H9 (cell line): ENCODE data around the gene PKNOX2. TPM values are rescaled to one million over a fixed set of nuclear protein-coding genes. Genes with fewer than 3 reads are reported as not detected.
A peak's percentile ranks its signal among the peaks of the same experiment; 100 is the strongest.

Experiments
- DNase-seq: peaks from one replicate; pipeline ENCODE4 v3.0.0-alpha.2; 2017
- H2AFZ ChIP-seq: one replicate; pipeline ENCODE4 v1.6.1; 2013; ENCODE audit warnings: mild to moderate bottlenecking, low read length, control low read depth, moderate library complexity
- H2AK5ac ChIP-seq: 2 replicates; pipeline ENCODE4 v1.6.1; 2013; ENCODE audit warnings: low read length, control low read depth, mixed read lengths; ENCODE audit not compliant: insufficient read length
- H2BK120ac ChIP-seq: one replicate; pipeline ENCODE4 v1.6.1; 2013; ENCODE audit warnings: low read depth, mild to moderate bottlenecking, low read length, control low read depth, inconsistent platforms; ENCODE audit not compliant: poor library complexity, severe bottlenecking
- H2BK12ac ChIP-seq: 2 replicates; pipeline ENCODE4 v1.6.1; 2013; ENCODE audit warnings: low read length, control low read depth, mixed read lengths, low read depth; ENCODE audit not compliant: insufficient read length
- H2BK15ac ChIP-seq: 2 replicates; pipeline ENCODE4 v1.6.1; 2013; ENCODE audit warnings: low read depth, low read length, control low read depth
- H2BK20ac ChIP-seq: one replicate; pipeline ENCODE4 v1.6.1; 2013; ENCODE audit warnings: low read depth, mild to moderate bottlenecking, low read length, control low read depth, inconsistent platforms; ENCODE audit not compliant: poor library complexity, severe bottlenecking
- H2BK5ac ChIP-seq: 2 replicates; pipeline ENCODE4 v1.6.1; 2013; ENCODE audit warnings: low read length, control low read depth, mixed read lengths; ENCODE audit not compliant: insufficient read length
- H3K14ac ChIP-seq: 2 replicates; pipeline ENCODE4 v1.6.1; 2013; ENCODE audit warnings: low read length, control low read depth; ENCODE audit not compliant: insufficient read depth
- H3K18ac ChIP-seq: 2 replicates; pipeline ENCODE4 v1.6.1; 2013; ENCODE audit warnings: low read depth, mild to moderate bottlenecking, mixed read lengths, low read length, control low read depth; ENCODE audit not compliant: insufficient read length
- H3K23ac ChIP-seq: 2 replicates; pipeline ENCODE4 v1.6.1; 2013; ENCODE audit warnings: low read length, control low read depth, mixed read lengths, low read depth; ENCODE audit not compliant: insufficient read length
- H3K23me2 ChIP-seq: 2 replicates; pipeline ENCODE4 v1.6.1; 2013; ENCODE audit warnings: low read depth, mild to moderate bottlenecking, mixed read lengths, low read length, control low read depth; ENCODE audit not compliant: insufficient read length, poor library complexity, severe bottlenecking
- H3K27ac ChIP-seq: 2 replicates; pipeline ENCODE4 v1.5.1; 2013; ENCODE audit warnings: low read length, control low read depth, mixed read lengths, low read depth; ENCODE audit not compliant: insufficient read length
- H3K27me3 ChIP-seq: 2 replicates; pipeline ENCODE4 v1.6.1; 2013; ENCODE audit warnings: low read length, control low read depth, inconsistent platforms; ENCODE audit not compliant: insufficient read depth
- H3K4ac ChIP-seq: 2 replicates; pipeline ENCODE4 v1.6.1; 2013; ENCODE audit warnings: low read depth, mild to moderate bottlenecking, control low read depth, inconsistent platforms, low read length, moderate library complexity
- H3K4me1 ChIP-seq: 2 replicates; pipeline ENCODE4 v1.6.1; 2013; ENCODE audit warnings: low read length, control low read depth, inconsistent platforms; ENCODE audit not compliant: insufficient read depth
- H3K4me2 ChIP-seq: 2 replicates; pipeline ENCODE4 v1.6.1; 2013; ENCODE audit warnings: low read length, control low read depth, mixed read lengths; ENCODE audit not compliant: insufficient read length, insufficient read depth
- H3K56ac ChIP-seq: 2 replicates; pipeline ENCODE4 v1.6.1; 2013; ENCODE audit warnings: low read depth, mild to moderate bottlenecking, mixed read lengths, low read length, control low read depth; ENCODE audit not compliant: insufficient read length
- H3K79me1 ChIP-seq: 2 replicates; pipeline ENCODE4 v1.6.1; 2013; ENCODE audit warnings: low read depth, mild to moderate bottlenecking, moderate library complexity, low read length, control low read depth, inconsistent platforms; ENCODE audit not compliant: insufficient read depth, poor library complexity, severe bottlenecking
- H3K79me2 ChIP-seq: 2 replicates; pipeline ENCODE4 v1.6.1; 2013; ENCODE audit warnings: low read length, control low read depth, inconsistent platforms; ENCODE audit not compliant: insufficient read depth
- H3K9ac ChIP-seq: 2 replicates; pipeline ENCODE4 v1.6.1; 2013; ENCODE audit warnings: low read length, control low read depth, mixed read lengths; ENCODE audit not compliant: insufficient read length; ENCODE audit errors: extremely low read depth
- H3K9me3 ChIP-seq: one replicate; pipeline ENCODE4 v1.6.1; 2013; ENCODE audit warnings: low read depth, low read length, inconsistent platforms; ENCODE audit not compliant: control insufficient read depth
- H3T11ph ChIP-seq: one replicate; pipeline ENCODE4 v1.6.1; 2013; ENCODE audit warnings: mild to moderate bottlenecking, low read length, control low read depth, inconsistent platforms
- H4K20me1 ChIP-seq: one replicate; pipeline ENCODE4 v1.6.1; 2013; ENCODE audit not compliant: control insufficient read depth, insufficient read length, insufficient read depth
- H4K5ac ChIP-seq: 2 replicates; pipeline ENCODE4 v1.6.1; 2013; ENCODE audit warnings: low read depth, mild to moderate bottlenecking, mixed read lengths, low read length, control low read depth; ENCODE audit not compliant: insufficient read length
- H4K8ac ChIP-seq: replicated peaks from 2 replicates; pipeline ENCODE4 v1.6.1; 2013; ENCODE audit warnings: low read length, control low read depth, mixed read lengths, low read depth; ENCODE audit not compliant: insufficient read length
- H4K91ac ChIP-seq: 2 replicates; pipeline ENCODE4 v1.6.1; 2013; ENCODE audit warnings: low read depth, mild to moderate bottlenecking, moderate library complexity, mixed read lengths, low read length, control low read depth; ENCODE audit not compliant: insufficient read length
- H3K27ac Mint-ChIP-seq, 3 experiments: 2 replicates in 2 of 3; 3 replicates in 1 of 3; pipeline ENCODE4 v1.8.0; 2020 to 2021; ENCODE audit warnings: mixed read lengths in 3 of 3, mild to moderate bottlenecking in 1 of 3, moderate library complexity in 1 of 3
- H3K27me3 Mint-ChIP-seq: 2 replicates; pipeline ENCODE4 v1.8.0; 2021; ENCODE audit warnings: low read depth, mild to moderate bottlenecking, moderate library complexity, mixed read lengths
- H3K36me3 Mint-ChIP-seq, 3 experiments: 2 replicates in 2 of 3; 3 replicates in 1 of 3; pipeline ENCODE4 v1.8.0; 2020 to 2021; ENCODE audit warnings: low read depth in 3 of 3, mixed read lengths in 3 of 3; ENCODE audit not compliant: insufficient read depth in 1 of 3
- H3K4me1 Mint-ChIP-seq, 2 experiments: 2 replicates each; pipeline ENCODE4 v1.8.0; 2020; ENCODE audit warnings: mixed read lengths in 2 of 2
- H3K4me3 Mint-ChIP-seq, 2 experiments: 2 replicates in 1 of 2; 3 replicates in 1 of 2; pipeline ENCODE4 v1.8.0; 2020 to 2021; ENCODE audit warnings: mild to moderate bottlenecking in 2 of 2, mixed read lengths in 2 of 2, moderate library complexity in 1 of 2
- H3K9me3 Mint-ChIP-seq, 2 experiments: 2 replicates in 1 of 2; 3 replicates in 1 of 2; pipeline ENCODE4 v1.8.0; 2020; ENCODE audit warnings: mild to moderate bottlenecking in 2 of 2, mixed read lengths in 2 of 2, moderate library complexity in 1 of 2
- WGBS: extraction: QIAGEN DNeasy Blood & Tissue Kit; methylation state at CpG from one replicate; pipeline ENCODE4 v1.1.7; 2013; ENCODE audit warnings: missing lambda C conversion rate, low lambda C conversion rate, mixed read lengths; ENCODE audit not compliant: insufficient read length; ENCODE audit errors: extremely low coverage; 5-methylcytosine and 5-hydroxymethylcytosine counted together
- total RNA-seq: library from RNA; stranded (reverse); gene quantifications from 2 replicates; pipeline ENCODE4 v1.2.1, GENCODE V29; 2021
- TF ChIP-seq, protein P1 (sequence below): fragments of 200-600 bp; sonication (generic); conservative IDR thresholded peaks from 3 replicates; pipeline ENCODE4 v1.8.0; 2021; ENCODE audit warnings: antibody characterized with exemption, mild to moderate bottlenecking

PKNOX2 gene
- total RNA-seq, 1 experiment from 2014 or later: 1.3 TPM

- peaks cover 15% of the 10 kb centered on the region; the same call in 1 of the 2 replicates for H3K4me1 ChIP-seq
- Mint-ChIP-seq H3K4me1 (peaks cover 68 to 77% of the 10 kb centered on the region in 2 experiments), H3K27me3 (peaks cover 88% of the 10 kb centered on the region), H3K36me3 (no peaks in the 10 kb centered on the region), H3K27ac (peak overlapping the region in 1 of 3 experiments; percentile 12; a peak in 1 of 7 replicates), H3K4me3 (peak overlapping the region; percentile 32 to 64; a peak in 2 of 5 replicates), H3K9me3 (0 out of 5 replicates have a peak, but pooled peaks cover 0 to 3% of the 10 kb centered on the region in 2 experiments)
- peaks cover 36% of the 10 kb centered on the region; the same call in 1 of the 2 replicates for H3K27me3 ChIP-seq
- no peak overlapping the region for H4K91ac ChIP-seq
- no peak overlapping the region for H3K9ac ChIP-seq
- H3K4ac ChIP-seq: no peak overlapping the region
- no CpG with 5 or more reads among the region's 18 CpGs for WGBS
- peaks cover 3% of the 10 kb centered on the region for H4K20me1 ChIP-seq
- no peaks in the 10 kb centered on the region for H3K23me2 ChIP-seq
- no peak overlapping the region for H2BK120ac ChIP-seq
- H3K79me1 ChIP-seq: no peaks in the 10 kb centered on the region
- no peak overlapping the region for H4K8ac ChIP-seq
- TF ChIP-seq, protein P1, sequence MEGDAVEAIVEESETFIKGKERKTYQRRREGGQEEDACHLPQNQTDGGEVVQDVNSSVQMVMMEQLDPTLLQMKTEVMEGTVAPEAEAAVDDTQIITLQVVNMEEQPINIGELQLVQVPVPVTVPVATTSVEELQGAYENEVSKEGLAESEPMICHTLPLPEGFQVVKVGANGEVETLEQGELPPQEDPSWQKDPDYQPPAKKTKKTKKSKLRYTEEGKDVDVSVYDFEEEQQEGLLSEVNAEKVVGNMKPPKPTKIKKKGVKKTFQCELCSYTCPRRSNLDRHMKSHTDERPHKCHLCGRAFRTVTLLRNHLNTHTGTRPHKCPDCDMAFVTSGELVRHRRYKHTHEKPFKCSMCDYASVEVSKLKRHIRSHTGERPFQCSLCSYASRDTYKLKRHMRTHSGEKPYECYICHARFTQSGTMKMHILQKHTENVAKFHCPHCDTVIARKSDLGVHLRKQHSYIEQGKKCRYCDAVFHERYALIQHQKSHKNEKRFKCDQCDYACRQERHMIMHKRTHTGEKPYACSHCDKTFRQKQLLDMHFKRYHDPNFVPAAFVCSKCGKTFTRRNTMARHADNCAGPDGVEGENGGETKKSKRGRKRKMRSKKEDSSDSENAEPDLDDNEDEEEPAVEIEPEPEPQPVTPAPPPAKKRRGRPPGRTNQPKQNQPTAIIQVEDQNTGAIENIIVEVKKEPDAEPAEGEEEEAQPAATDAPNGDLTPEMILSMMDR: peak; percentile 99
- no peak overlapping the region for H3K23ac ChIP-seq
- H2BK20ac ChIP-seq: no peak overlapping the region
- no peak overlapping the region for H3T11ph ChIP-seq
- H2BK12ac ChIP-seq: no peak overlapping the region
- no peak overlapping the region for H4K5ac ChIP-seq
- H3K4me2 ChIP-seq: peak overlapping the region; percentile 9
- H2AK5ac ChIP-seq: no peak overlapping the region
- no peaks in the 10 kb centered on the region for H3K9me3 ChIP-seq
- no peak overlapping the region for H2BK5ac ChIP-seq
- no peak overlapping the region for H3K27ac ChIP-seq
- H3K56ac ChIP-seq: no peak overlapping the region
- peak overlapping the region; percentile 58 for H2AFZ ChIP-seq
- H3K18ac ChIP-seq: no peak overlapping the region
- no peak overlapping the region for H3K14ac ChIP-seq
- no peak overlapping the region for H2BK15ac ChIP-seq
- DNase-seq: peak; percentile 86
- H3K79me2 ChIP-seq: no peaks in the 10 kb centered on the region
Measured at GRCh38 chr11:125141686-125142535, 22.6 kb upstream of the PKNOX2 start.
